ACC112 (cell line): ENCODE measurements around the gene ACTR2.
"Not testable (repeated sequence)": the region's sequence is repeated elsewhere in the genome, so short reads cannot be mapped to it uniquely, and the experiment has no call there.

Source experiments
- H2AFZ ChIP-seq: fragments of 200-600 bp; sonication (generic); one replicate; pipeline ENCODE4 v1.6.0; 2017; ENCODE audit warnings: antibody characterized with exemption, low read length; ENCODE audit not compliant: unreplicated experiment
- H3K27ac ChIP-seq: fragments of 200-600 bp; sonication (generic); 2 replicates; pipeline ENCODE4 v1.5.1; 2014; ENCODE audit warnings: low read depth, mild to moderate bottlenecking, antibody characterized with exemption, low read length, moderate library complexity
- H3K27me3 ChIP-seq: fragments of 200-600 bp; sonication (generic); 2 replicates; pipeline ENCODE4 v1.6.1; 2014; ENCODE audit warnings: mild to moderate bottlenecking, antibody characterized with exemption, low read length, moderate library complexity, mixed read lengths; ENCODE audit not compliant: insufficient read depth
- H3K36me3 ChIP-seq: fragments of 200-600 bp; sonication (generic); 2 replicates; pipeline ENCODE4 v1.6.1; 2016; ENCODE audit warnings: mild to moderate bottlenecking, antibody characterized with exemption, low read length, moderate library complexity, mixed read lengths; ENCODE audit not compliant: insufficient read depth
- H3K4me1 ChIP-seq: fragments of 200-600 bp; sonication (generic); one replicate; pipeline ENCODE4 v1.6.1; 2016; ENCODE audit warnings: low read length, mixed read lengths; ENCODE audit not compliant: insufficient read depth, unreplicated experiment, control insufficient read depth
- H3K4me3 ChIP-seq: fragments of 200-600 bp; sonication (generic); 2 replicates; pipeline ENCODE4 v1.5.1; 2014; ENCODE audit warnings: mild to moderate bottlenecking, low read depth, low read length
- H3K79me2 ChIP-seq: fragments of 200-600 bp; sonication (generic); one replicate; pipeline ENCODE4 v1.6.0; 2016; ENCODE audit warnings: low read length; ENCODE audit not compliant: control insufficient read depth, unreplicated experiment, insufficient read depth

Gene ACTR2

GRCh38 chr2:65231121-65231520, 3.5 kb downstream of the ACTR2 start:
- H2AFZ ChIP-seq = no peak overlapping the region
- no peaks in the 10 kb centered on the region for H3K27me3 ChIP-seq
- peaks cover 90% of the 10 kb centered on the region for H3K79me2 ChIP-seq
- H3K36me3 ChIP-seq = 0 out of 2 replicates have a peak, but pooled peaks cover 5% of the 10 kb centered on the region
- H3K4me3 ChIP-seq = peak overlapping the region; percentile 51; the same call in 1 of the 2 replicates
- peak overlapping the region; percentile 91 for H3K27ac ChIP-seq
- H3K4me1 ChIP-seq = peaks cover 39% of the 10 kb centered on the region

DNA sequence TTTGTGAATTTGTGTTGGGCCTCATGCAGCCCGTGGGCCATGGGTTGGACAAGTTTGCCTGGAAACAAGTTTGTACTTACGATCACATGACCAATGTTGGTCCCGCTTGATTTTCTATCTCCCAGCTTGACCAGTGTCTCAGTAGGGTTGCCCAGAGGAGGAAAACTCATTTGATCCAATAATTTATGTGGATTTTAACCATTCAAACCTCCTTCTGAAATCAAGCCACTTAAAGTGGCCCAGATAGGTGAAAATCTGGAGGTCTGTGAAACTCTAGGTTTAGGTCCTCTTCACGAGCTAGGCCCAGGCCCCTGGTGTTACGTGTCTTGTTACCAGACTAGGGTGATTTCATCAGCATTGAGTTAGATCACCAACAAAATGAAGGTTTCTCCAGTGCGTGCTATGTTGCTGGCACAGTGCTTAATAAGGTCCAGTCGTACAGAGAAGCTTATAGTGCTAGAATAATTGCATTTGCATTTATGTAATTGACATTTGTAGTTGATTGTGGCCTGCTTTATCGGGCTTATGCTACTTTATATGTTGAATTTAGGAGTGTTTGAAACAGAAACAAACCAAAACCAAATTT, 4.4 kb downstream of the ACTR2 start:
- Histone ChIP-seq H3K79me2 (peaks cover 90% of the 10 kb centered on the region), H2AFZ (no peak overlapping the region), H3K27me3 (no peaks in the 10 kb centered on the region), H3K36me3 (0 out of 2 replicates have a peak, but pooled peaks cover 5% of the 10 kb centered on the region), H3K4me3 (peak overlapping the region; percentile 51), H3K4me1 (peaks cover 34% of the 10 kb centered on the region), H3K27ac (peak overlapping the region; percentile 91)

GRCh38 chr2:65232636-65233035, 5.0 kb downstream of the ACTR2 start:
- Histone ChIP-seq H3K36me3 (0 out of 2 replicates have a peak, but pooled peaks cover 5% of the 10 kb centered on the region), H3K27ac (peak overlapping the region; percentile 91), H2AFZ (no peak overlapping the region), H3K79me2 (peaks cover 92% of the 10 kb centered on the region), H3K4me3 (peak overlapping the region; percentile 51), H3K4me1 (peaks cover 34% of the 10 kb centered on the region), H3K27me3 (no peaks in the 10 kb centered on the region)

GRCh38 chr2:65240657-65241056, 13.0 kb downstream of the ACTR2 start:
- no peak overlapping the region for H3K4me3 ChIP-seq
- H3K79me2 ChIP-seq = peaks cover 86% of the 10 kb centered on the region
- peak overlapping the region; percentile 3; the same call in 1 of the 2 replicates for H3K27ac ChIP-seq
- peaks cover 17% of the 10 kb centered on the region for H3K4me1 ChIP-seq
- no peak overlapping the region for H2AFZ ChIP-seq
- H3K36me3 ChIP-seq = peaks cover 17% of the 10 kb centered on the region
- no peaks in the 10 kb centered on the region for H3K27me3 ChIP-seq

DNA sequence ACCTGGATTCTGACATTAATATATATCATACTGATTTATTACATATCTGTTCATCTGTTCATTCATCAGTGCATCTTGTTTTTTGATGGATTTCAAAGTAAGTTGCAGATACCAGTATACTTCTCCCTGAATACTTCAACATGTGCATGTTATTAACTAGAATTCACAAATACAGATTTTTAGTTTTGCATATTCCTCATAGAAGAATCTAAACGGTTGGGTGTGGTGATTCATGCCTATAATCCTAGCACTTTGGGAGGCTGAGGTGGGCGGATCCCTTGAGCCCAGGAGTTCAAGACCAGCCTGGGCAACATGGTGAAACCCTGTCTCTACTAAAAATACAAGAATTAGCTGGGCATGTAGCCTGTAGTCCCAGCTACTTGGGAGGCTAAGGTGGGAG, 16.8 kb downstream of the ACTR2 start:
- H3K4me3 ChIP-seq, H3K27me3 ChIP-seq, H3K27ac ChIP-seq, H2AFZ ChIP-seq: not testable (repeated sequence)
- H3K79me2 ChIP-seq = peaks cover 58% of the 10 kb centered on the region
- H3K36me3 ChIP-seq = peaks cover 22% of the 10 kb centered on the region
- peaks cover 16% of the 10 kb centered on the region for H3K4me1 ChIP-seq

DNA sequence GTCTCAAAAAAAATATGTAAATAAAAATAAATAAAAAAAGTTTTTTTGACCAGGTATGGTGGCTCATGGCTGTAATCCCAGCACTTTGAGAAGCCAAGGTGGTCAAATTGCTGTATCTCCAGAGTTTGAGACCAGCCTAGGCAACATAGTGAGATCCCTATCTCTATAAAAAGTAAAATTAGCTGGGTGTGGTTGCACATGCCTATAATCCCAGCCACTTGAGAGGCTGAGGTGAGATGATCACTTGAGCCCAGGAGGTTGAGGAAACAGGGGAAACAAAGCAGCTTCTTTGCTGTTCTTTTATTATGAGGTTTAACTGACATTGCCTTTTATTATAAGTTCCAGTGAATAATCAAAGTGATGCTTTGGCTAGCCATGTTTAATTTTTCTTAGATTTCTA, 25.0 kb downstream of the ACTR2 start:
- Histone ChIP-seq H3K79me2 (peaks cover 7% of the 10 kb centered on the region), H3K4me3 (no peak overlapping the region), H3K36me3 (peaks cover 12% of the 10 kb centered on the region), H2AFZ (no peak overlapping the region), H3K27me3 (no peaks in the 10 kb centered on the region), H3K27ac (no peak overlapping the region), H3K4me1 (no peaks in the 10 kb centered on the region)

DNA sequence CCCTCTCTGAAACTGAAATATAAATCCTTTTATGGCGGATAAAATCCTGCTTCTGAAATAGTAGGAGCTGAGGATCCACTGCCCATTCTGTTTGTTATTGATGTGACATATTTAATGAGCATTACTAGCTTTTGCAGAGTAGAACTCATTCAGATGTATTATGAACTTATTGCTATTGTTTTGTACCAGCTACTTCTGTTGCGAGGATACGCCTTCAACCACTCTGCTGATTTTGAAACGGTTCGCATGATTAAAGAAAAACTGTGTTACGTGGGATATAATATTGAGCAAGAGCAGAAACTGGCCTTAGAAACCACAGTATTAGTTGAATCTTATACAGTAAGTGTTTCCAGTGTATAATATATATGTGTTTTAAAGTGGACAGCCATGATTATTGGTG, 27.7 kb downstream of the ACTR2 start:
- peaks cover 6% of the 10 kb centered on the region for H3K36me3 ChIP-seq
- no peaks in the 10 kb centered on the region for H3K27me3 ChIP-seq
- H3K79me2 ChIP-seq = peaks cover 18% of the 10 kb centered on the region
- no peaks in the 10 kb centered on the region for H3K4me1 ChIP-seq
- no peak overlapping the region for H3K27ac ChIP-seq
- H2AFZ ChIP-seq = no peak overlapping the region
- no peak overlapping the region for H3K4me3 ChIP-seq

DNA sequence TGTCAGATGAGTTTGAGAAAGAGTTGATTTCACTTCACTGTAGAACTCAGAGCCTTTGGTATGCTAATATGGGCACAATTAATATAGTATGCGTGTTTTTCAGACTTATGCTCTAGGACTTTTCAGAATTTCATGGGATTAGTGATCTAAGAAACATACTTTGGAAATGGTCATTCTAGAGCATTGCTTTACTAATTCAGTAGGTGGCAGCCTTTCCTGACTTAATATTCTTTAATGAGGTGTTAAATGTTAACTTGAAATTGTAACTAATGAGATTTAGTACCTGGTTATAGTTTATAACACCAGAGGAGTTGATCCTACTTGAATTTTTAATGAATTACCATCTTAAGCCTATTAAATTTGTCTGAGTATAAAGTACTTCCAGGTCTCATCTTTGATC, 28.4 kb downstream of the ACTR2 start:
- H3K36me3 ChIP-seq = peaks cover 6% of the 10 kb centered on the region
- H3K4me1 ChIP-seq = no peaks in the 10 kb centered on the region
- no peak overlapping the region for H3K4me3 ChIP-seq
- H3K27ac ChIP-seq = no peak overlapping the region
- no peak overlapping the region for H2AFZ ChIP-seq
- H3K27me3 ChIP-seq = no peaks in the 10 kb centered on the region
- peaks cover 20% of the 10 kb centered on the region for H3K79me2 ChIP-seq

- not testable (repeated sequence) for H3K4me3 ChIP-seq, H3K27ac ChIP-seq, H3K27me3 ChIP-seq, H2AFZ ChIP-seq, H3K4me1 ChIP-seq
- Histone ChIP-seq H3K79me2 (peaks cover 17% of the 10 kb centered on the region), H3K36me3 (peaks cover 11% of the 10 kb centered on the region)
These were observed 30.2 kb downstream of the ACTR2 start for GRCh38 chr2:65257866-65258265.

- Histone ChIP-seq H3K27ac (0 out of 2 replicates have a peak overlapping the region, but pooled peaks have one; percentile 3), H3K36me3 (peaks cover 14% of the 10 kb centered on the region), H3K79me2 (peaks cover 22% of the 10 kb centered on the region), H3K4me3 (no peak overlapping the region), H3K4me1 (peaks cover 5% of the 10 kb centered on the region), H3K27me3 (no peaks in the 10 kb centered on the region), H2AFZ (no peak overlapping the region)
These were observed 34.0 kb downstream of the ACTR2 start for GRCh38 chr2:65261676-65262075.

DNA sequence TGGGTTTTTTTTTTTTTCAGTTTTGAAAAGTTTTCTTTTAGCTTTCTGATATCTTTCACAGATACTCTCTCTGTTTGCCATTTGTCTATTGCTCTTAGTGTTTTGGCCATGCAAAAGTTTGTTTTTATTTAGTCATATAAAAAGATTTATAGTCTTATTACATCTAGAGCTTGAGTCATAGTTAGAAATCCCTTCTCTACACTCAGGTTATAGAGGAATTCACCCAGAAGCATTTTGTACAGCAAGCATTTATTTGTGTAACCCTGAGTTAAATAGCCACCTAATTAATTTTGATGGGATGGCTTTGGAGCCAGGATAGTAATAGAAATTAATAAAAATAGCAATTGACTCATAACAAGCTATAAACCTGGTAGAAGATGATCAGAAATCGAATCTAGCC, 35.6 kb downstream of the ACTR2 start:
- no peaks in the 10 kb centered on the region for H3K27me3 ChIP-seq
- H3K36me3 ChIP-seq = peaks cover 18% of the 10 kb centered on the region
- H3K79me2 ChIP-seq = peaks cover 22% of the 10 kb centered on the region
- H3K4me1 ChIP-seq = peaks cover 5% of the 10 kb centered on the region
- no peak overlapping the region for H3K4me3 ChIP-seq
- H2AFZ ChIP-seq = no peak overlapping the region
- peak overlapping the region; percentile 39 for H3K27ac ChIP-seq
